ENCODE measurements around the gene CLNK.
A peak's percentile ranks its signal among the peaks of the same experiment; 100 is the strongest.

Gene CLNK

DNA sequence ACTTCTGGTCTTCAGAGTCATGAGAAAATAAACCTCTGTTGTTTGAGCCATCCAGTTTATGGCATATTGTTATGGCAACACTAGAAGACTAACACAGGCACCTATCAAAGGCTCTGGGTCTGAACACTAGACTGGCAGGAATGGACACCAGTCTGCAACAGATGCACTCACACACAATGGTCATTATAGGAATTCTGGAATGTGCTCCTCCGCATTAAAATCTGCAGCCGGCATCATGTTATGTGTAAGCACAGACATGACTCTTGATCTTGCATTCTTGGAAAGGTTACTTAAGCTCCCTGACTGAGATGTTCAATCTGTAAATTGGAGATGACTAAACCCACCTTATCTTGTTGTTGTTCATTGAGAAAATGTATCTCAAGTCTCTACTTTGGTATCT, 115.1 kb downstream of the CLNK start:
- Mint-ChIP-seq H3K9me3 (no peaks in the 10 kb centered on the region), H3K27ac (no peak overlapping the region), H3K36me3 (ENCODE audit: insufficient read depth) (no peaks in the 10 kb centered on the region), H3K4me3 (no peak overlapping the region), H3K27me3 (peaks cover 22 to 35% of the 10 kb centered on the region in 2 donors), H3K4me1 (ENCODE audit: low read depth in 2 of 2) (peaks cover 0 to 4% of the 10 kb centered on the region in 2 donors)
- DNase-seq, result no peak
- ATAC-seq (replicated peaks), result no peak

DNA sequence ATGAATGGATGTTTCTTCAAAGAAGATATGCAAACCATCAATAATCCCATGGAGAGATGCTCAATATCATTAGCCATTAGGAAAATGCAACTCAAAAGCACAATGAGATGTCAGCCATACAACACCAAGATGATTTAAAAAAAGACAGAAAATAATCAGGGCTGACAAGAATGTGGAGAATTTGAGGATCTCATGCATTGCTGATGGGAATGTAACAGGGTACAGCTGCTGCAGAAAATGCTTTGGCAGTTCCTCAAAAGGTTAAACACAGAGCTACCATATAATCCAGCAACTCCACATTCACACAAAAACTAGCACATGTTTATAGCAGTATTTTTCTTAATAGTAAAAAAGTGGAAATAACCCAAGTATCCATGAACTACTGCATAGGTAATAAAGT, 116.8 kb downstream of the CLNK start:
- Mint-ChIP-seq H3K4me1 (ENCODE audit: low read depth in 2 of 2) (no peaks in the 10 kb centered on the region), H3K9me3 (no peaks in the 10 kb centered on the region), H3K36me3 (ENCODE audit: insufficient read depth) (no peaks in the 10 kb centered on the region), H3K27me3 (peaks cover 19 to 28% of the 10 kb centered on the region in 2 donors), H3K27ac (no peak overlapping the region), H3K4me3 (no peak overlapping the region)
- ATAC-seq (replicated peaks), result no peak
- DNase-seq, result no peak

DNA sequence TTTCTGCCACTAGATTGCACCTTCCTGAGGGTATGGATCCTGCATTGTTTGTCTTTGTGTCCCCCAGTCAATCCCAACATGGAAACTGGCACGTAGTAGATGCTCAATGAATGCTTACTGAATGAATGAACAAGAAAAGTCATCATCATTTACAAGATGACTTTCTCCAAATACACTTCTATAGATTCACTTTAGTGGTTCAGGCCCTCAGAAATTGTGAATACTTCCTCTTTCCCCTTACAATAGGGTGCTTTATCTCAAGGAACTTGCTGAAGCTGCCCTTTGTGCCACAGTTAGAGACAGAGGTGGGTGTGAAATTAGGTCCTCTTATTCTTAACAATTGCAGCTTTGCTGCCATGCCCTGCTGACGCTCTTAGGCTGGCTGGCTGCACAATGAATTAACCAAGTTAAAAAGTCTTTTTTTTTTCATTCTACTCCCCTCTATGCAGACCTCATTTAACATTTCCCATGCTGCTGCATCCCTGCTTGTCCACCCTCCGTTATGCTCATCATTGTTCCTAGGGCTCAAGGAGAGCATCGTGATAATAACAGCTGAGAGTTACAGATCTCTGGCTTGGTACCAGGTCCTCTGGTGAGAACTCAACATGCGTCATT, 119.3 kb downstream of the CLNK start:
- Mint-ChIP-seq H3K27ac (no peak overlapping the region), H3K27me3 (peaks cover 34 to 49% of the 10 kb centered on the region in 2 donors), H3K4me1 (ENCODE audit: low read depth in 2 of 2) (no peaks in the 10 kb centered on the region), H3K4me3 (no peak overlapping the region), H3K36me3 (ENCODE audit: insufficient read depth) (no peaks in the 10 kb centered on the region), H3K9me3 (no peaks in the 10 kb centered on the region)
- no peak for ATAC-seq (replicated peaks)
- DNase-seq, result no peak

DNA sequence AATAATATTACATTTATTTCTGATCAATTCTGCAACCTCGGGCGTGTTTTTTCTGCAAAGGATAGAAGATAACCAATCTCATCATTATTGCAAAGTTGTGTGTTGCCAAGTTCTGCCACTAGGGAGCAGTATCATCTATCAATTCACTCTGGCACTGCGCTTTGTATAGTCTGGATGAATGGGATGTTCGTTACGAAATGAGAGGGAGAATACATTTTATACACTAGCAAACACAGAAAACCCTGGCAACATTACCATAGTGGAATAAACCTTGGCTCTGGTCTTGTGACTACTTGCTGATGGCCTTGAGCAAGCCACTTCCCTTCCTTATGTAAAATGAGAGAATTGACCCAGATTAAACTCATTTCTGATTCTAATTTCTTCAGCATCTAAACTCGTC, 129.9 kb downstream of the CLNK start:
- Mint-ChIP-seq H3K4me3 (no peak overlapping the region), H3K27ac (no peak overlapping the region), H3K27me3 (peaks cover 29 to 41% of the 10 kb centered on the region in 2 donors), H3K4me1 (ENCODE audit: low read depth in 2 of 2) (peaks cover 0 to 5% of the 10 kb centered on the region in 2 donors), H3K36me3 (ENCODE audit: insufficient read depth) (no peaks in the 10 kb centered on the region), H3K9me3 (no peaks in the 10 kb centered on the region)
- ATAC-seq (replicated peaks) (peak; percentile 56), DNase-seq (peak; percentile 28 to 44 (median 35))

DNA sequence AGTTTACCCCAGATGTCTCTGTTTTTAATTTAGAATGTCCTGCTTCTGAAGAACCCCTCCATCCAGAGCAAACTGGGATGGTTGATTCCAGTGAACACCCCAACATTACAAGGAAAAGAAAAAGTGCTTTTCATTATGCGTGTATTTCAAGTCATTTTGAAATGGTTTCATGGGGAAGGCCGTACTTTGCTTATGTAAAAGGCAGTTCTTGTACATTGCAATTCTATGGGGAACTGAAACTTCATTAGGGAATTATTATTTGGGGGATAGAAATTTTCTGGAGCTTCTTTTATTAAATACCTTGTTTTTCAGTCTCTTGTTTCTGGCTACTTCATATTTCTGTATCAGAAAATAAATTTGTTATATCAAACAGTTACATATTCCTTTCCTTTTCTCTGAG, 130.4 kb downstream of the CLNK start:
- H3K27me3 Mint-ChIP-seq, result peaks cover 24 to 36% of the 10 kb centered on the region in 2 donors
- no peaks in the 10 kb centered on the region for H3K36me3 Mint-ChIP-seq (ENCODE audit: insufficient read depth)
- peaks cover 0 to 5% of the 10 kb centered on the region in 2 donors for H3K4me1 Mint-ChIP-seq (ENCODE audit: low read depth in 2 of 2)
- H3K9me3 Mint-ChIP-seq, result no peaks in the 10 kb centered on the region
- H3K4me3 Mint-ChIP-seq, result no peak overlapping the region
- ATAC-seq (replicated peaks) (no peak), DNase-seq (no peak)
- no peak overlapping the region for H3K27ac Mint-ChIP-seq

DNA sequence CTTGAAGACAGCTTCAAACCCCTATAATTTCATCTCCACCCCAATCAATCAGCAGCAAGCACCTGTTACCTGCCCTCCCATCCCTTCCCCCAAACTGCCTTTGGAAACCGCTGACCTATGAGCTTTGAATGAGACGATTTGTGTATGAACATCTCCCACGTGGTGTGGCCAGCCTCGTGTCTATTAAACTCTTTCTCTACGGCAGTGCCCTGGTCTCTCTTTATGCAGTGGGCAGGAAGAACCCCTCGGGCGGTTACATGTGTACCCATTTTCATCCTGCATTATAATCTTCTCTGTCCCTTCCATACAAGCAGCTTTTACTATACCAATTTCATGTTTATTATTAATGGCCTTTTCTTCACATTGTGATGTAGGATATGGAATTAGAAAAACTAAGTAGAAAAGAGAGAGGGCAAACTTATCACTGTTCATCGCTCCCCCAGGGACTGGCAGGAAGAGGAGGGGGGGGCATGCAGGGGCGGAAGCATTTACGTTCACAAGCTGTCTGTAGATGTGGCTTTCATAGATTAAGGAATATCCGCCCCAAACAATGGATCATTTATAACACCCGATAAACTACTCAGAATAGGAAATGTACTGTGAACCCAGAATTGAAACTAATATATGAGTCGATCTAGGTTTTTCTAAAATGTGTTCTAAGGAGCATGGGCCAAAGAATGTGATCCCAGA, 131.8 kb downstream of the CLNK start:
- Mint-ChIP-seq H3K27ac (no peak overlapping the region), H3K27me3 (peaks cover 20 to 28% of the 10 kb centered on the region in 2 donors), H3K36me3 (ENCODE audit: insufficient read depth) (no peaks in the 10 kb centered on the region), H3K4me3 (no peak overlapping the region), H3K4me1 (ENCODE audit: low read depth in 2 of 2) (peaks cover 0 to 5% of the 10 kb centered on the region in 2 donors), H3K9me3 (no peaks in the 10 kb centered on the region)
- no peak for DNase-seq
- no peak for ATAC-seq (replicated peaks)

DNA sequence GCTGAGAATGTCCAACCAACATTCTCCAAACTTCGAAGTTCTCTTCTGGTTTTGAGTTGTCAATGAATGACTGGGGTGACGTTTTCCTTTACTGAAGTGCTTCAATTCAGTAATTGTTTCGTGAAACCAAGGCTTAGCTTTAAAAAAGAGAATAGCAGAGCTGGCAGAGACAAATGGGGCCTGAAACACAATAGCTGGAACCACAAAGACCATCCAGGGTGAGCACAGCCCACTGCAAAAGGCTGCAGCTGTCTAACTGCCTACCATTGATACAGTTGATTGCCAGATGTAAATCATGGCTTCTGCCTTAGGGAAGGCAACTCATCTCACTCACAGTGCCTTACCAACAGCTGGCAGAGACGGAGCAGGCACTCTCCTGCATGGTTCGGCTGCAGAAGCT, 148.7 kb downstream of the CLNK start:
- Mint-ChIP-seq H3K27me3 (peaks cover 29 to 40% of the 10 kb centered on the region in 2 donors), H3K36me3 (ENCODE audit: insufficient read depth) (no peaks in the 10 kb centered on the region), H3K9me3 (no peaks in the 10 kb centered on the region), H3K27ac (no peak overlapping the region), H3K4me1 (ENCODE audit: low read depth in 2 of 2) (no peaks in the 10 kb centered on the region), H3K4me3 (no peak overlapping the region)
- DNase-seq, result no peak
- ATAC-seq (replicated peaks), result no peak

DNA sequence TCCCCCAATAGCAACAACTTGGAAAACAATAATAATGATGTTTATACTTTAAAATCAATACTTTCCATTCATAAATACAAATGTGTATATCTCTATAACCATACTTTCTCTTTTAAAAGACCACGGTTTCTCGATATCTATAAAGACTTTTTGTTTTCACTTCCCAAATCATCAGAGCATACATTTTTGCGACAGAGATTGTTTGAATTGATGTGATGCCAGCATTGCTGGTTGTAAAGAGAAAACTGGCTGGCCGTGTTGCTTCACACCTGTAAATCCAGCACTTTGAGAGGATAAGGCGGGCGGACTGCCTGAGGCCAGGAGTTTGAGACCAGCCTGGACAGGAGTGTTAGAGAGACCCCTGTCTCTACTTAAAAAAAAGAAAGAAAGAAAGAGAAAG, 149.7 kb downstream of the CLNK start:
- ATAC-seq (replicated peaks) (no peak), DNase-seq (no peak)
- Mint-ChIP-seq H3K4me1 (ENCODE audit: low read depth in 2 of 2) (no peaks in the 10 kb centered on the region), H3K27ac (no peak overlapping the region), H3K4me3 (no peak overlapping the region), H3K9me3 (no peaks in the 10 kb centered on the region), H3K27me3 (peaks cover 21 to 51% of the 10 kb centered on the region in 2 donors), H3K36me3 (ENCODE audit: insufficient read depth) (no peaks in the 10 kb centered on the region)

DNA sequence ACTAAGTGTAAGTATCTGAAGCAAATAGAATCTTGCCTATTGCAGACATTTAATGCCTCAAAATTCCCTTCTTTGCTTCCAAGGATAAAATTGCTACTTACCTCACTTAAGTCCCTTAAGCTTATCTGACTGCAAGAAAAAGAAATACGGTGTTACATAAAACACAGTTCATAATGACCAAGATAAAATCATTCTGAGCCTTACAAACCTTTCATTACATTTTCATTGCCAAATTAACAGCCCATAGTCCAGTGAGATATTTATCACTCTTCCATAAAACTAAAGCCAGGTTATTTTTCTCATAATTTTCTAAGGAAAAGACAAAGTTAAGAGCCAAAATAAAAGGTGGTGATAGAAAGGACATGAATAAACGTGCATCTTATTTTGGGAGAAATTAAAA, 152.4 kb downstream of the CLNK start:
- Mint-ChIP-seq H3K4me1 (ENCODE audit: low read depth in 2 of 2) (no peaks in the 10 kb centered on the region), H3K36me3 (ENCODE audit: insufficient read depth) (no peaks in the 10 kb centered on the region), H3K4me3 (no peak overlapping the region), H3K27ac (no peak overlapping the region), H3K9me3 (no peaks in the 10 kb centered on the region), H3K27me3 (peaks cover 21 to 52% of the 10 kb centered on the region in 2 donors)
- no peak for DNase-seq
- ATAC-seq (replicated peaks), result no peak

DNA sequence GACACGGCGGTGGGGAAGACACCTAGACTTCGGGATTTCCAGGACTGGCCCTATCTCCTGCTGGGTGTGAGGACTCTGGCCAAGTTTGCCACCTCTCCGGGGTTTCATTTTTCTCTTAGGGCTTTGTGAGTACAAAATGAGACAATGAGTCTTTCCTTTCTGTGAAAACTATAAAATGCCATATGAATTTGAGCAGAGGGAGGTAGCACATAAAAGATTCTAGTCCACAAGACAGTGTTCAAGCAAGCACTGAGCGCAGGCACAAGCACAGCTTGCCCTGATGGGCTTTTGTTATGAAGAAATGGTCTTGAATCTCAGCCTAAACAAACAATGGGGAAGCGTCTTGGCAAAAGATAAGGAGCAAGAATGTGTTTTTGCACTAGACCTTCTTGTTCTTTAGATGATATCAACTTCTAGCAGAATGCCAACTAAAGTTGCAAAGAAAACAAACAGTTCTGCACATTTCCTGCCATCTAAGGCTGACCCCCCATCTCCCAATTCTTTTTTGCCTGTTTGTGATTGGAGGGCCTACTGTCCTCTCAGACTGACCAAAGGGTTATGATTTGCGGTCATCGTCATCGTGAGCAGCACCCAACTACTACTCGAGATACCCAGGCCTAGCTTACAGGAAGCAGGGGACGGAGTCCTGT, 154.3 kb downstream of the CLNK start:
- no peaks in the 10 kb centered on the region for H3K36me3 Mint-ChIP-seq (ENCODE audit: insufficient read depth)
- ATAC-seq (replicated peaks) (no peak), DNase-seq (no peak)
- H3K27me3 Mint-ChIP-seq, result peaks cover 21 to 58% of the 10 kb centered on the region in 2 donors
- no peak overlapping the region for H3K4me3 Mint-ChIP-seq
- no peaks in the 10 kb centered on the region for H3K9me3 Mint-ChIP-seq
- no peaks in the 10 kb centered on the region for H3K4me1 Mint-ChIP-seq (ENCODE audit: low read depth in 2 of 2)
- H3K27ac Mint-ChIP-seq, result peak overlapping the region in 1 of 2 donors; percentile 80

DNA sequence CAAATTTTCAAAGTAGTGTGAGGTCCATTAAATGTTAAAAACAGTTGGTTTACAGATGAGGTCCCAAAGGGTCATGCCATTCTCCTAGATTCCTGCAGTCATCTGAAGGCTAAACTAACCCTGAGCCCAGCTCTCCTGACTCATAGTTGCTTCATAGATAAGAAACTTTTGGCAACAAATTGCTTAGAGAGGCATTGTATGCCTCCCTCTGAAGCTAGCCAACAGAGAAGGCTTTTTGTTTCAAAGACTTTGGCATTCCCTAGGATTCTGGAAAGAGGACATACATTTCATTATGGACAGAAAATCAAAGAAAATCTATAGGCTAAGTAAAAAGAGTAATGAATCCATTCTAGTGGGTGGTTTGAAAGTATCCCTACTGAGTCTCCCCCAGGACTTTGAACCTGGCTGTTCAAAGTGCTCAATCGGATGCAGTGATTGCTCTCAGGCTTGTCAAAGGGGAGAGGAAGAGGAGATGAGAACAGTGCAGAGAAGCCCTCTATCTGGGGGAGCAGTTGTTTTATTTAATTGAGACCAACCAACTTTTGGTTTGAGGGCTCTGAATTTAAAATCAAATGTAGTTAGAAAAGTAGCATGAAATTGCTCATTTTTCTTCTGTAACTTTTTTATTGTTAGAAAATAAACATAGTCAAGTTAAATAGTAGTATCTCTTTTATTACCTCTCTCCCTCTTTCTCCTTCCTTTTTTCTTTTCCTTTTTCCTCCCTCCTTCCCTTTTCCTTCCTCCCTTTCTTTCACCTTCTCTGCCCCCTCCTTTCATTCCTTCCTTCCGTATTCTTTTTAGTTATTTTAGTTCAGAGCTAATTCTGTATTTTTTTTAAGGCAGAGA, 155.1 kb downstream of the CLNK start:
- no peaks in the 10 kb centered on the region for H3K36me3 Mint-ChIP-seq (ENCODE audit: insufficient read depth)
- H3K27ac Mint-ChIP-seq, result peak overlapping the region in 1 of 2 donors; percentile 80
- ATAC-seq (replicated peaks) (no peak), DNase-seq (no peak)
- H3K27me3 Mint-ChIP-seq, result peaks cover 21 to 52% of the 10 kb centered on the region in 2 donors
- H3K4me3 Mint-ChIP-seq, result no peak overlapping the region
- H3K9me3 Mint-ChIP-seq, result no peaks in the 10 kb centered on the region
- H3K4me1 Mint-ChIP-seq (ENCODE audit: low read depth in 2 of 2), result no peaks in the 10 kb centered on the region

DNA sequence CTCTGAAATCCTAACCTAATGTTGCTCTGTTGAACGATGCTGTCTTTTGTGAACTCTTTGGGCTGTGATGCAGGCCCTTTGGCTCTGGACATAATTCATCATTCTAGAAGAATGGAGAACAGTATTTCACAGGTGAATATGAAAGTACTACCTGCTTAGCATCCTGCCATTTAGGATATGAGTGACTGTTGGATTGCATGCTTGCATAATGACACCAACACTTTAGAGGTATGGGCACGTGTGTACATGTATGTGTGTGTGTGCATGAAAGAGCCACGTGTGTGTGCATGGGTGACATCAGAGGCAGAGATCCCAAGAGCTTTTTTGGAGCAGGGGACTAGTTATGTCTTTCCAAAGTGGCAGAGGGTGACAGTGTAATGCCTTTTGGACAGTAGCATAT, 157.1 kb downstream of the CLNK start:
- H3K27me3 Mint-ChIP-seq, result peaks cover 9 to 43% of the 10 kb centered on the region in 2 donors
- no peaks in the 10 kb centered on the region for H3K9me3 Mint-ChIP-seq

DNA sequence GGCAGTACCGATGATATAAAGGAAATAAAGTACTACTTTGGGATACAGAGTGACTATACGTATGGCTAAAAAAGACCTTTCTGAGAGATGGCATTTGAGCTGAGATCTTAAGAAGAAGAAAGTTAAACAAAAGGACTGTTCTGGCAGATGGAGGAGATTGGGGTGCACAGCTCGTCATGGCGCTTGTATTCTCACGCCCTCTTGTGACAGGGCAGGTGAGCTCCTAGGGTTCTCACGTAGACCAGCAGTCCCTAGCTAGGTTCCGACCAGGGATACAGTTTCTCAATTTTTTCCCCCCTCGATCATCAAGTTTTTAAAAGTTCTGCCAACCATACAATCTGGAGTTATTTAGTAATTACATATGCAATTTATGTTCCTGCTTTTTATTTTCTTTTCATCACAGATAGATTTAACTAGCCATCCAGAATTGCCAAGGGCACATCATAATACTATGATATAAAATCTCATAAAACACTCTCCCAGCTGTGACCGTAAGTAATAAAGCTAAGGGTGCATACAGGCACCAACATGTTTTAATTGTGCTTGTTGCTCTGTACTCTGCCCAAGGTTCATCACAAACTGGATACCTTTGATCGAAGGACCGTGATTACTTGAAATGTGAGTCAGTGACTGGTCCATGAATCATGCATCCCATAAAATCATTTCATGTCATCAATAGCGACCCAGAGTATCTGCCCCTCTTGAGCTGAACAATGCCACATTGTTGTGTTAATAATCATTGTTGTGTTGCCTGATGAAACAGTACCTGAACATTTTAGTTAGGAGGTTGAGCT, 157.9 kb downstream of the CLNK start:
- peaks cover under 1 to 35% of the 10 kb centered on the region in 2 donors for H3K27me3 Mint-ChIP-seq
- DNase-seq (no peak), ATAC-seq (replicated peaks) (no peak)
- no peaks in the 10 kb centered on the region for H3K9me3 Mint-ChIP-seq
- no peak overlapping the region for H3K4me3 Mint-ChIP-seq
- no peaks in the 10 kb centered on the region for H3K4me1 Mint-ChIP-seq (ENCODE audit: low read depth in 2 of 2)
- H3K27ac Mint-ChIP-seq, result no peak overlapping the region
- no peaks in the 10 kb centered on the region for H3K36me3 Mint-ChIP-seq (ENCODE audit: insufficient read depth)

More for the DNA sequence above, 157.1 kb downstream of the CLNK start:
- H3K36me3 Mint-ChIP-seq (ENCODE audit: insufficient read depth), result no peaks in the 10 kb centered on the region
- no peak for ATAC-seq (replicated peaks)
- H3K4me1 Mint-ChIP-seq (ENCODE audit: low read depth in 2 of 2), result no peaks in the 10 kb centered on the region
- DNase-seq, result no peak
- no peak overlapping the region for H3K4me3 Mint-ChIP-seq
- no peak overlapping the region for H3K27ac Mint-ChIP-seq
